Measurements from ENCODE around the gene KRT4. TPM values are rescaled to one million over a fixed set of nuclear protein-coding genes. Genes with fewer than 3 reads are reported as not detected.

Gene KRT4
- total RNA-seq, 1 experiment from 2014 or later = not detected

DNA sequence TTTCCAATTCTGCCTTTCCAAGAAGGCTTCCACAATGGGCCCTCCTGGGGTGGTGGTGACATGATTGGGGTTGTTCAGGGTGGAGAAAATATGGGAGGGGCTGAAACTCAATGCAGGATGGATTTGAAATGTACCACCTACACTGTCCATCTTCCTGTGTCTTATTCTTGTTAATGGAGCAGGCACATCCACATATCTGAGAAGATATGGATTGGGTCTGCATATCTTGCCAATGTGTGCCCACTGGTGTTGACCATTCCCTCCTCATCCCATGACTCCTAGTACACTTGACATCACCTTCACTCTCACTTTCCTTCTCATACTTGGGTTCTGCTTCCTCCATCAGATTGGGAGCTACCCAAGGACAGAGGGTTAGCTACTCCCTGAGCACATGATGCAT is 44.0 kb downstream of the KRT4 start:
- no peaks in the 10 kb centered on the region for H4K20me1 ChIP-seq (ENCODE audit: control insufficient read depth, insufficient read depth, insufficient read length)

More for the DNA sequence above, 44.0 kb downstream of the KRT4 start:
- Histone ChIP-seq H3K4me1 (ENCODE audit: insufficient read depth, low read length) (no peaks in the 10 kb centered on the region), H4K91ac (ENCODE audit: insufficient read length, low read depth, low read length) (no peak overlapping the region), H3K23ac (ENCODE audit: insufficient read length, low read depth, low read length) (no peak overlapping the region), H3K27me3 (ENCODE audit: insufficient read depth, low read length) (no peaks in the 10 kb centered on the region), H3K27ac (ENCODE audit: insufficient read length, low read depth, low read length) (no peak overlapping the region), H3K4me2 (ENCODE audit: insufficient read depth, insufficient read length, low read length) (no peak overlapping the region), H2BK5ac (ENCODE audit: insufficient read length, low read length) (no peak overlapping the region), H3K18ac (ENCODE audit: insufficient read length, low read depth, low read length) (no peak overlapping the region), H4K5ac (ENCODE audit: insufficient read length, low read depth, low read length) (no peak overlapping the region), H4K8ac (replicated peaks; ENCODE audit: insufficient read length, low read depth, low read length) (no peak overlapping the region), H2BK12ac (ENCODE audit: insufficient read length, low read depth, low read length) (no peak overlapping the region), H3T11ph (ENCODE audit: low read length) (no peak overlapping the region), H2BK20ac (ENCODE audit: low read depth, low read length, poor library complexity, severe bottlenecking) (no peak overlapping the region), H3K9me3 (ENCODE audit: control insufficient read depth, low read depth, low read length) (no peaks in the 10 kb centered on the region), H3K9ac (ENCODE audit: extremely low read depth, insufficient read length, low read length) (no peak overlapping the region), H3K23me2 (ENCODE audit: insufficient read length, low read depth, low read length, poor library complexity, severe bottlenecking) (no peaks in the 10 kb centered on the region), H2AFZ (ENCODE audit: low read length) (no peak overlapping the region), H2BK15ac (ENCODE audit: low read depth, low read length) (no peak overlapping the region), H2BK120ac (ENCODE audit: low read depth, low read length, poor library complexity, severe bottlenecking) (no peak overlapping the region), H3K14ac (ENCODE audit: insufficient read depth, low read length) (no peak overlapping the region), H3K56ac (ENCODE audit: insufficient read length, low read depth, low read length) (no peak overlapping the region), H3K79me1 (ENCODE audit: insufficient read depth, low read depth, low read length, poor library complexity, severe bottlenecking) (no peaks in the 10 kb centered on the region), H2AK5ac (ENCODE audit: insufficient read length, low read length) (no peak overlapping the region), H3K79me2 (ENCODE audit: insufficient read depth, low read length) (no peaks in the 10 kb centered on the region), H3K4ac (ENCODE audit: low read depth, low read length) (no peak overlapping the region)
- DNase-seq = no peak
- H3K27me3 Mint-ChIP-seq (ENCODE audit: low read depth) = peaks cover 20% of the 10 kb centered on the region
- H3K9me3 Mint-ChIP-seq = no peaks in the 10 kb centered on the region; a peak in 1 of 5 replicates
- H3K4me1 Mint-ChIP-seq = no peaks in the 10 kb centered on the region
- H3K4me3 Mint-ChIP-seq = no peak overlapping the region
- H3K27ac Mint-ChIP-seq = no peak overlapping the region
- TF ChIP-seq, protein P1, sequence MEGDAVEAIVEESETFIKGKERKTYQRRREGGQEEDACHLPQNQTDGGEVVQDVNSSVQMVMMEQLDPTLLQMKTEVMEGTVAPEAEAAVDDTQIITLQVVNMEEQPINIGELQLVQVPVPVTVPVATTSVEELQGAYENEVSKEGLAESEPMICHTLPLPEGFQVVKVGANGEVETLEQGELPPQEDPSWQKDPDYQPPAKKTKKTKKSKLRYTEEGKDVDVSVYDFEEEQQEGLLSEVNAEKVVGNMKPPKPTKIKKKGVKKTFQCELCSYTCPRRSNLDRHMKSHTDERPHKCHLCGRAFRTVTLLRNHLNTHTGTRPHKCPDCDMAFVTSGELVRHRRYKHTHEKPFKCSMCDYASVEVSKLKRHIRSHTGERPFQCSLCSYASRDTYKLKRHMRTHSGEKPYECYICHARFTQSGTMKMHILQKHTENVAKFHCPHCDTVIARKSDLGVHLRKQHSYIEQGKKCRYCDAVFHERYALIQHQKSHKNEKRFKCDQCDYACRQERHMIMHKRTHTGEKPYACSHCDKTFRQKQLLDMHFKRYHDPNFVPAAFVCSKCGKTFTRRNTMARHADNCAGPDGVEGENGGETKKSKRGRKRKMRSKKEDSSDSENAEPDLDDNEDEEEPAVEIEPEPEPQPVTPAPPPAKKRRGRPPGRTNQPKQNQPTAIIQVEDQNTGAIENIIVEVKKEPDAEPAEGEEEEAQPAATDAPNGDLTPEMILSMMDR (conservative IDR thresholded peaks at IDR 0.05) = no peak
- H3K36me3 Mint-ChIP-seq (ENCODE audit: insufficient read depth in 1 of 3, low read depth in 3 of 3) = no peaks in the 10 kb centered on the region

All from H9 (cell line).